ENCODE measurements around the gene CCNY. TPM values are rescaled to one million over a fixed set of nuclear protein-coding genes. Genes with fewer than 3 reads are reported as not detected.

CCNY gene
- total RNA-seq, 2 experiments from 2014 or later = 42.2 to 48.8 TPM

DNA sequence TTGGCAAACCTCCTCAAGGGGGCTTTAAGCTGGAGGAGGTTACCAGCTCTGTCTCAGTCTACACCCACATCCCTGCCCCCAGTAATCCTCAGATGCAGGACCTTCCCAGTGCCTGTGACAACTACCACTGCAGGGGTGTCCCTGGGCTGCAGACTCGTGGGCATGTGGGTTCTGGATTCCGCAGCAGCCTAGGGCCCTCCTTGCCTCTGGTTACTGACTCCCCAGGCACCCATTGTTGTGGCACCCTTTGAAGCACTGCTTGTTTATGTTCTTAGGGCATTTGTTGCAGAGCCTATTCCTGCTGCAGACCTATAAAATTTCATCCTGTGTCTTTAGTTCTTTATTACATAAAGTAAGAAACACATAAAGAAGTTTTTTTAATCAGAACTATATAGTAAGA, 217.7 kb downstream of the CCNY start:
- intact Hi-C loops (cut with micrococcal nuclease) = no loop called here
- CTCF ChIA-PET = interaction anchor here (4.5 kb wide), 1 partner anchor 9 kb away, joined by 26 read pairs; no protein-coding TSS in a partner anchor
- Mint-ChIP-seq H3K27ac (no peak overlapping the region), H3K27me3 (no peaks in the 10 kb centered on the region), H3K36me3 (ENCODE audit: low read depth) (peaks cover 13% of the 10 kb centered on the region), H3K4me1 (ENCODE audit: low read depth) (no peaks in the 10 kb centered on the region), H3K4me3 (no peak overlapping the region), H3K9me3 (no peaks in the 10 kb centered on the region)
- DNase-seq = no peak
- ATAC-seq = no peak
- TF ChIP-seq, protein P1, sequence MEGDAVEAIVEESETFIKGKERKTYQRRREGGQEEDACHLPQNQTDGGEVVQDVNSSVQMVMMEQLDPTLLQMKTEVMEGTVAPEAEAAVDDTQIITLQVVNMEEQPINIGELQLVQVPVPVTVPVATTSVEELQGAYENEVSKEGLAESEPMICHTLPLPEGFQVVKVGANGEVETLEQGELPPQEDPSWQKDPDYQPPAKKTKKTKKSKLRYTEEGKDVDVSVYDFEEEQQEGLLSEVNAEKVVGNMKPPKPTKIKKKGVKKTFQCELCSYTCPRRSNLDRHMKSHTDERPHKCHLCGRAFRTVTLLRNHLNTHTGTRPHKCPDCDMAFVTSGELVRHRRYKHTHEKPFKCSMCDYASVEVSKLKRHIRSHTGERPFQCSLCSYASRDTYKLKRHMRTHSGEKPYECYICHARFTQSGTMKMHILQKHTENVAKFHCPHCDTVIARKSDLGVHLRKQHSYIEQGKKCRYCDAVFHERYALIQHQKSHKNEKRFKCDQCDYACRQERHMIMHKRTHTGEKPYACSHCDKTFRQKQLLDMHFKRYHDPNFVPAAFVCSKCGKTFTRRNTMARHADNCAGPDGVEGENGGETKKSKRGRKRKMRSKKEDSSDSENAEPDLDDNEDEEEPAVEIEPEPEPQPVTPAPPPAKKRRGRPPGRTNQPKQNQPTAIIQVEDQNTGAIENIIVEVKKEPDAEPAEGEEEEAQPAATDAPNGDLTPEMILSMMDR (IDR thresholded peaks at IDR 0.05) = no peak
- POLR2A ChIA-PET = no interaction called here

DNA sequence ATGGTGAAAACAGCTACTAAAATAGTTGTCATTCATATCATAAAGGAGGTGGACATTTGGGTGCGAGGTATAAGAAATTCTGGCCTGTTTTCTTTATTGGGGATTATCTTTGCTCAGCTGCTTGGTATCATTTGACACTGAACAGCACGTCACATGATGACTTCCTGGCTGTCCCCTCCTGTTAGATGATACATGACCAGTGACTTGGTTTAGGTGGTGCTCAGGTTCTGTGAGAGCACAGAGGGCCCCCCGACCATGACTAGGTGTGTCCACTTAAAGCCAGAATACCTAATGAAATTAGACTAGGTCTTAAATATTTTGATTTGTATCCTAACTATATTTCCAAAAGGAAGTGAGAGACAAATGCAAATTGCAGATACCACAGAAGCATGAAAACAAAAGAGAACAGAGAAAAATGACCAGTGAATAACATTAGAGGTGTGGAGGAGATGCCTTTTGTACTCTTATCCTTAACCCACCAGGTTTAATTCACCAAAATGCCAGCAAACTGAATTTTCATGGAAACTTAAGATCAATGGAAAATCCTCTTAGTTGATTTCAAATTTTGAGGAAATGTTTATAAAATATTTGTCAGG, 218.2 kb downstream of the CCNY start:
- ChIA-PET CTCF (interaction anchor here (4.5 kb wide), 1 partner anchor 9 kb away, joined by 26 read pairs; no protein-coding TSS in a partner anchor), POLR2A (no interaction called here)
- no peaks in the 10 kb centered on the region for H3K4me1 Mint-ChIP-seq (ENCODE audit: low read depth)
- H3K9me3 Mint-ChIP-seq = no peaks in the 10 kb centered on the region
- peaks cover 14% of the 10 kb centered on the region for H3K36me3 Mint-ChIP-seq (ENCODE audit: low read depth)
- ATAC-seq (no peak), DNase-seq (no peak)
- no peak overlapping the region for H3K4me3 Mint-ChIP-seq
- H3K27me3 Mint-ChIP-seq = no peaks in the 10 kb centered on the region
- TF ChIP-seq, protein P1 (IDR thresholded peaks at IDR 0.05) = no peak
- intact Hi-C loops (cut with micrococcal nuclease) = no loop called here
- H3K27ac Mint-ChIP-seq = peak overlapping the region; percentile 36

DNA sequence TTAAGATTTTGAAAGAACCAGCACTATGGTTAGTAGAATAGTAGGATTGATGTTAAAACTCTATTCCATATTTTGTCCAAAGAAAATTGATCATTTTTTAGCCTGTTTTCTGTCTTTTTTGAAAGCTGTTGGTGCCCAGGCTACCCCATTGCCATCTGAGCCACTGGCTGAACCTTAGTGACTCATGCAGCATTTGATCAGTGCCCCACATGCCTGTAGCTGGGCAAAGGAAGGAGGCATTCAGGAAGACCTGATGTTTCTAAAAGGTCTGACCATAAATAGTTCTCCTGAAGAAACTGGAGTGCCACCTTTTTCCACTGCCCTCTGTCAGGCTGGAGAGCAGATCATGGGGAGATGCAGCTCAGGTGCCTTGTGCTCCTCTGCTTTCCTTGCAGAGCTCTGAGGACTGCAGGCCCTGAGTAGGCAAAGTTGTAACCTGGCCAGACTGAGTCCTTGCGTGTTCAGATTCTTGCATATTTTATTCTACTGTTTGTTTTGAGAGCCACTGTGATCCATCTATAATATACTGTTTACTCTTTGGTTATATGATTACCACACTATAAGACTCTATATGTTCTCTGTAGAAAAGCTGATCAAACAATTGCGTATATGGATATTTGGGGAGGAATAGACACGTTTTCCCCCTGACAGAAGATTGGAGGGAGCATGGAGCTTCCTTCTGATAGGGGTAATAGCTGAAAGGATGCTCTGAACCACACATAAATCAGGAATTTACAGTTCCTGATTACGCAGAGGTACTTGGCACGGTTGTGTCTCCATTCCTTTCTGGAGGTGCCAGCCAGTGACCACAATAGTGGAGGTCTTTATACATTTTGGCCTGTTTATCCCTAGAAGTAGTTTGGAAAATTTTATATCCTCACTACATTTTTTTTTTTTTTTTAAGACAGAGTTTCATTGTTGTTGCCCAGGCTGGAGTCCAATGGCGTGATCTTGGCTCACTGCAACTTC, 219.9 kb downstream of the CCNY start:
- Mint-ChIP-seq H3K27ac (no peak overlapping the region), H3K27me3 (no peaks in the 10 kb centered on the region), H3K4me3 (no peak overlapping the region), H3K9me3 (no peaks in the 10 kb centered on the region), H3K4me1 (ENCODE audit: low read depth) (no peaks in the 10 kb centered on the region), H3K36me3 (ENCODE audit: low read depth) (peaks cover 9% of the 10 kb centered on the region)
- CTCF ChIA-PET = no interaction called here
- ATAC-seq (no peak), DNase-seq (no peak)
- intact Hi-C loops (cut with micrococcal nuclease) = no loop called here
- POLR2A ChIA-PET = no interaction called here
- TF ChIP-seq, protein P1 (IDR thresholded peaks at IDR 0.05) = no peak

DNA sequence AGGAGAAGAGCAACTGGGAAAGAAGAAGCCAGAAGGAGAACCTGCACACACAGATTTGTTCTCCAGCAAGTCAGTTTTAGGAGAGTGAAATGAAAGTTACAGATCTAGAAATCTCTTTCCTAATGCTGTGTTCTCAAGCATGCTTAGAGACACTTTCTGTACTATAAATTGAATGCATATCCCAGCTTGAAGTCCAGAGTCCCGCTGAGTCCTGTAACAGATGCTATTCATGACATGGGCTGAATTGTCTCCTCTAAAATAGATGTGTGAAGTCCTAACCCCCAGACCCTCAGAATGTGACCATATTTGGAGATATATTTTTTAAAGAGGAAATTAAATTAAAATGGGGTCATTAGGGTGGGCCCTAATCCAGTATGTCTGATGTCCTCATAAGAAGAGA, 222.0 kb downstream of the CCNY start:
- Mint-ChIP-seq H3K4me1 (ENCODE audit: low read depth) (peaks cover 1% of the 10 kb centered on the region), H3K9me3 (no peaks in the 10 kb centered on the region), H3K27ac (no peak overlapping the region), H3K36me3 (ENCODE audit: low read depth) (peaks cover 13% of the 10 kb centered on the region), H3K27me3 (no peaks in the 10 kb centered on the region), H3K4me3 (no peak overlapping the region)
- TF ChIP-seq, protein P1 (IDR thresholded peaks at IDR 0.05) = no peak
- ATAC-seq (no peak), DNase-seq (no peak)
- ChIA-PET POLR2A (no interaction called here), CTCF (no interaction called here)
- intact Hi-C loops (cut with micrococcal nuclease) = no loop called here

DNA sequence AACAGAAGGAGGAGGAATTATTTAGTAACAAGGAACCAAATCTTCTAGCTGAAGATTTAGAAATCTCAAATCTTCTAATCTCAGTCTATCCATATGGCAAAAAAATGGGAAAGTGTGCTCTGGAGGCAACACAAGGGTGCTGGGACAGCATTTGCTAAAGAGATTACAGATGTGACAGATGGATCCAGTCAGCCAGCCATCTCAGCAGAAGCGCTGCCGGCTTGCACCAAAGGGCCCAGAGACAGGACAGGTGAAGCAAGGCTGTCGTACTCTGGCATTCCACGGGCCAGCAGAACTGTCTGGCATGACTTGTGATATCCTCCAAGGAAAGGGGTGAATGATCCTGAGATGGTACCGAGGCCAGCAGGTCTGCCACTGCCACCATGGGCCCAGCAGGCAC, 223.1 kb downstream of the CCNY start:
- POLR2A ChIA-PET = interaction anchor here (1.2 kb wide), 1 partner anchor 469 kb away, joined by 4 read pairs; the partner anchor contains the start of gene CUL2
- no peaks in the 10 kb centered on the region for H3K27me3 Mint-ChIP-seq
- H3K4me3 Mint-ChIP-seq = no peak overlapping the region
- ATAC-seq = no peak
- CTCF ChIA-PET = no interaction called here
- intact Hi-C loops (cut with micrococcal nuclease) = no loop called here
- peaks cover 16% of the 10 kb centered on the region for H3K36me3 Mint-ChIP-seq (ENCODE audit: low read depth)
- no peak for DNase-seq
- TF ChIP-seq, protein P1 (IDR thresholded peaks at IDR 0.05) = no peak
- no peak overlapping the region for H3K27ac Mint-ChIP-seq
- no peaks in the 10 kb centered on the region for H3K9me3 Mint-ChIP-seq
- peaks cover 5% of the 10 kb centered on the region for H3K4me1 Mint-ChIP-seq (ENCODE audit: low read depth)

All from activated CD8-positive, alpha-beta T cell treated with anti-CD3 and anti-CD28 coated beads for 36 hours (primary cell).